ENCODE measurements around the gene DEGS1.
"Not testable (repeated sequence)": the region's sequence is repeated elsewhere in the genome, so short reads cannot be mapped to it uniquely, and the experiment has no call there.

The DEGS1 gene

GRCh38 chr1:224205931-224206538 lies 23.0 kb downstream of the DEGS1 start:
- intact Hi-C loops (cut with DNase I); DNase-seq: not testable (repeated sequence)

GRCh38 chr1:224211206-224211962 lies 28.3 kb downstream of the DEGS1 start:
- intact Hi-C loops (cut with DNase I), result no loop called here

GRCh38 chr1:224212618-224213061 lies 29.6 kb downstream of the DEGS1 start:
- intact Hi-C loops (cut with DNase I), result no loop called here

More at GRCh38 chr1:224211206-224211962, 28.3 kb downstream of the DEGS1 start:
- no peak for DNase-seq

GRCh38 chr1:224213438-224214119 lies 30.5 kb downstream of the DEGS1 start:
- intact Hi-C loops (cut with DNase I), result no loop called here
- no peak for DNase-seq

More at GRCh38 chr1:224212618-224213061, 29.6 kb downstream of the DEGS1 start:
- no peak for DNase-seq

- intact Hi-C loops (cut with DNase I), result no loop called here
- no peak for DNase-seq
These were observed 33.3 kb downstream of the DEGS1 start for GRCh38 chr1:224216382-224216781.

GRCh38 chr1:224217655-224218623 lies 34.9 kb downstream of the DEGS1 start:
- DNase-seq, result no peak
- intact Hi-C loops (cut with DNase I), result no loop called here

GRCh38 chr1:224219011-224219611 lies 36.1 kb downstream of the DEGS1 start:
- intact Hi-C loops (cut with DNase I), result no loop called here
- no peak for DNase-seq

GRCh38 chr1:224219612-224220059 lies 36.6 kb downstream of the DEGS1 start:
- DNase-seq, result no peak

GRCh38 chr1:224223819-224224714 lies 41.0 kb downstream of the DEGS1 start:
- intact Hi-C loops (cut with DNase I), result no loop called here
- DNase-seq, result no peak

More at GRCh38 chr1:224219612-224220059, 36.6 kb downstream of the DEGS1 start:
- intact Hi-C loops (cut with DNase I), result no loop called here

- intact Hi-C loops (cut with DNase I), result no loop called here
- DNase-seq, result no peak
These were observed 43.9 kb downstream of the DEGS1 start for GRCh38 chr1:224226849-224227502.

GRCh38 chr1:224234017-224234416 lies 51.0 kb downstream of the DEGS1 start:
- intact Hi-C loops (cut with DNase I), result no loop called here
- DNase-seq, result no peak

- intact Hi-C loops (cut with DNase I), result no loop called here
- no peak for DNase-seq
These were observed 52.9 kb downstream of the DEGS1 start for GRCh38 chr1:224235813-224236493.

GRCh38 chr1:224237119-224237881 lies 54.3 kb downstream of the DEGS1 start:
- no peak for DNase-seq
- intact Hi-C loops (cut with DNase I), result no loop called here

GRCh38 chr1:224238212-224238611 lies 55.2 kb downstream of the DEGS1 start:
- intact Hi-C loops (cut with DNase I), result no loop called here
- DNase-seq, result no peak

GRCh38 chr1:224238756-224239155 lies 55.7 kb downstream of the DEGS1 start:
- intact Hi-C loops (cut with DNase I), result no loop called here
- DNase-seq, result peak in 1 of 10 donors; percentile 28
